Measurements from ENCODE around the gene PCDHGA2. TPM values are rescaled to one million over a fixed set of nuclear protein-coding genes. Genes with fewer than 3 reads are reported as not detected.
"Not testable (repeated sequence)": the region's sequence is repeated elsewhere in the genome, so short reads cannot be mapped to it uniquely, and the experiment has no call there.

Gene PCDHGA2
- total RNA-seq, 2 donors from 2014 or later: not detected

- H3K9me3 Mint-ChIP-seq: peaks cover 33 to 51% of the 10 kb centered on the region in 2 donors
Measured at GRCh38 chr5:141366016-141366896, 27.7 kb downstream of the PCDHGA2 start.

GRCh38 chr5:141369994-141370848 lies 31.7 kb downstream of the PCDHGA2 start, which contains the start of gene PCDHGB3:
PCDHGB3 (plus strand) TSS chr5:141370242; CDS start chr5:141370395, 153 bp downstream.
- ATAC-seq: peak; percentile 37 to 69
- Mint-ChIP-seq H3K9me3 (peaks cover 25 to 40% of the 10 kb centered on the region in 2 donors), H3K36me3 (peaks cover 49 to 55% of the 10 kb centered on the region in 2 donors), H3K27ac (peak within 1 kb of the TSS in 1 of 2 donors; percentile 36)
- no peak for DNase-seq (ENCODE audit: low spot score in 2 of 2)

More at GRCh38 chr5:141366016-141366896, 27.7 kb downstream of the PCDHGA2 start:
- Mint-ChIP-seq H3K27ac (no peak overlapping the region), H3K36me3 (peaks cover 48 to 52% of the 10 kb centered on the region in 2 donors)
- ATAC-seq (no peak), DNase-seq (ENCODE audit: low spot score in 2 of 2) (no peak)

- Mint-ChIP-seq H3K9me3 (peaks cover 18 to 33% of the 10 kb centered on the region in 2 donors), H3K36me3 (peaks cover 52 to 53% of the 10 kb centered on the region in 2 donors), H3K27ac (no peak overlapping the region)
- no peak for ATAC-seq
- no peak for DNase-seq (ENCODE audit: low spot score in 2 of 2)
Measured at GRCh38 chr5:141371572-141372475, 33.3 kb downstream of the PCDHGA2 start.

GRCh38 chr5:141373673-141374317 lies 35.2 kb downstream of the PCDHGA2 start, which contains the start of gene PCDHGA6:
PCDHGA6 (plus strand) TSS chr5:141373891; CDS start chr5:141374084, 193 bp downstream.
- Mint-ChIP-seq H3K9me3 (peaks cover 18 to 33% of the 10 kb centered on the region in 2 donors), H3K27ac (no peak within 1 kb of the TSS), H3K36me3 (peaks cover 52 to 53% of the 10 kb centered on the region in 2 donors)
- ATAC-seq: no peak
- DNase-seq (ENCODE audit: low spot score in 2 of 2): no peak

GRCh38 chr5:141374627-141375026 lies 36.1 kb downstream of the PCDHGA2 start:
- peaks cover 52 to 53% of the 10 kb centered on the region in 2 donors for H3K36me3 Mint-ChIP-seq
- ATAC-seq: no peak
- no peak for DNase-seq (ENCODE audit: low spot score in 2 of 2)
- no peak overlapping the region for H3K27ac Mint-ChIP-seq
- peaks cover 18 to 33% of the 10 kb centered on the region in 2 donors for H3K9me3 Mint-ChIP-seq

- not testable (repeated sequence) for ATAC-seq; H3K27ac Mint-ChIP-seq; DNase-seq (ENCODE audit: low spot score in 2 of 2)
- H3K36me3 Mint-ChIP-seq: peaks cover 46 to 51% of the 10 kb centered on the region in 2 donors
- peaks cover 18 to 32% of the 10 kb centered on the region in 2 donors for H3K9me3 Mint-ChIP-seq
Measured at GRCh38 chr5:141375444-141376155, 37.0 kb downstream of the PCDHGA2 start.

GRCh38 chr5:141382469-141383294 lies 44.1 kb downstream of the PCDHGA2 start, which contains the start of gene PCDHGA7:
PCDHGA7 (plus strand) TSS chr5:141382742; CDS start chr5:141382900, 158 bp downstream.
- H3K27ac Mint-ChIP-seq: peak within 1 kb of the TSS in 1 of 2 donors; percentile 44

GRCh38 chr5:141383345-141383744 lies 44.8 kb downstream of the PCDHGA2 start:
- H3K27ac Mint-ChIP-seq: no peak overlapping the region
- ATAC-seq (no peak), DNase-seq (ENCODE audit: low spot score in 2 of 2) (no peak)
- peaks cover 33% of the 10 kb centered on the region in 2 donors for H3K36me3 Mint-ChIP-seq
- H3K9me3 Mint-ChIP-seq: peaks cover 4 to 6% of the 10 kb centered on the region in 2 donors

More at GRCh38 chr5:141382469-141383294, 44.1 kb downstream of the PCDHGA2 start, which contains the start of gene PCDHGA7:
- Mint-ChIP-seq H3K36me3 (peaks cover 30 to 31% of the 10 kb centered on the region in 2 donors), H3K9me3 (peaks cover 4% of the 10 kb centered on the region in 2 donors)
- ATAC-seq (no peak), DNase-seq (ENCODE audit: low spot score in 2 of 2) (no peak)

GRCh38 chr5:141384471-141385267 lies 46.1 kb downstream of the PCDHGA2 start:
- ATAC-seq (no peak), DNase-seq (ENCODE audit: low spot score in 2 of 2) (no peak)
- Mint-ChIP-seq H3K9me3 (peaks cover 12 to 14% of the 10 kb centered on the region in 2 donors), H3K27ac (no peak overlapping the region), H3K36me3 (peaks cover 44 to 46% of the 10 kb centered on the region in 2 donors)

GRCh38 chr5:141387557-141388311 lies 49.2 kb downstream of the PCDHGA2 start, which contains the start of gene PCDHGB4:
PCDHGB4 (plus strand) TSS chr5:141387698; CDS start chr5:141387885, 187 bp downstream.
- not testable (repeated sequence) for H3K27ac Mint-ChIP-seq; DNase-seq (ENCODE audit: low spot score in 2 of 2)
- Mint-ChIP-seq H3K9me3 (peaks cover 19 to 25% of the 10 kb centered on the region in 2 donors), H3K36me3 (peaks cover 51 to 53% of the 10 kb centered on the region in 2 donors)
- ATAC-seq: peak; percentile 68 to 75

- ATAC-seq: no peak
- Mint-ChIP-seq H3K27ac (no peak overlapping the region), H3K36me3 (peaks cover 49 to 53% of the 10 kb centered on the region in 2 donors), H3K9me3 (peaks cover 15 to 23% of the 10 kb centered on the region in 2 donors)
- DNase-seq (ENCODE audit: low spot score in 2 of 2): no peak
Measured at GRCh38 chr5:141388661-141389060, 50.1 kb downstream of the PCDHGA2 start.
